ENCODE measurements around the gene TPSD1.
"Not testable (repeated sequence)": the region's sequence is repeated elsewhere in the genome, so short reads cannot be mapped to it uniquely, and the experiment has no call there.

TPSD1 gene

GRCh38 chr16:1264345-1265089 is 8.6 kb downstream of the TPSD1 start:
- no peak for DNase-seq

GRCh38 chr16:1265090-1265630 is 9.3 kb downstream of the TPSD1 start:
- DNase-seq, result no peak

- no peak for DNase-seq
Observed at GRCh38 chr16:1265826-1266225, 10.0 kb downstream of the TPSD1 start.

GRCh38 chr16:1269418-1269817 is 13.5 kb downstream of the TPSD1 start:
- DNase-seq, result not testable (repeated sequence)

GRCh38 chr16:1271380-1271723 is 15.5 kb downstream of the TPSD1 start:
- DNase-seq, result no peak

- peak; percentile 63 for DNase-seq
Observed at GRCh38 chr16:1271724-1272413, 16.0 kb downstream of the TPSD1 start.

GRCh38 chr16:1272453-1273198 is 16.8 kb downstream of the TPSD1 start:
- DNase-seq, result no peak

GRCh38 chr16:1273816-1274215 is 17.9 kb downstream of the TPSD1 start:
- no peak for DNase-seq

- no peak for DNase-seq
Observed at GRCh38 chr16:1274767-1275166, 18.9 kb downstream of the TPSD1 start.

- DNase-seq, result no peak
Observed at GRCh38 chr16:1275791-1276579, 20.1 kb downstream of the TPSD1 start.

GRCh38 chr16:1276580-1276878 is 20.7 kb downstream of the TPSD1 start:
- DNase-seq, result no peak

GRCh38 chr16:1277151-1277598 is 21.3 kb downstream of the TPSD1 start:
- no peak for DNase-seq

GRCh38 chr16:1277617-1278282 is 21.9 kb downstream of the TPSD1 start:
- DNase-seq, result no peak

GRCh38 chr16:1278477-1278876 is 22.6 kb downstream of the TPSD1 start:
- no peak for DNase-seq

- no peak for DNase-seq
Observed at GRCh38 chr16:1279081-1279944, 23.4 kb downstream of the TPSD1 start.

- DNase-seq, result no peak
Observed at GRCh38 chr16:1279945-1280589, 24.2 kb downstream of the TPSD1 start.

GRCh38 chr16:1280783-1281182 is 24.9 kb downstream of the TPSD1 start:
- no peak for DNase-seq

GRCh38 chr16:1281517-1281916 is 25.6 kb downstream of the TPSD1 start:
- no peak for DNase-seq

- no peak for DNase-seq
Observed at GRCh38 chr16:1282324-1282973, 26.6 kb downstream of the TPSD1 start.

- no peak for DNase-seq
Observed at GRCh38 chr16:1283296-1283695, 27.4 kb downstream of the TPSD1 start.

All from hematopoietic multipotent progenitor cell treated with erythropoietin and hydrocortisone succinate and interleukin-3 and kit ligand, for 6 days (in vitro differentiated cells).